ENCODE data around the gene MCTP1. TPM values are rescaled to one million over a fixed set of nuclear protein-coding genes. Genes with fewer than 3 reads are reported as not detected.

MCTP1 gene
- total RNA-seq, 1 experiment from 2014 or later, result 0.44 TPM

GRCh38 chr5:94776167-94776566 is 508.7 kb downstream of the MCTP1 start:
- no TSS peak for BruUV-seq (replicated peaks)
- Histone ChIP-seq H4K20me1 (ENCODE audit: insufficient read depth) (no peaks in the 10 kb centered on the region), H3K4me1 (ENCODE audit: control insufficient read depth in 1 of 2, insufficient read depth in 2 of 2, low read length in 2 of 2) (no peaks in the 10 kb centered on the region), H3K9ac (ENCODE audit: low read length) (no peak overlapping the region), H2AFZ (ENCODE audit: low read depth, low read length, poor library complexity, severe bottlenecking) (no peak overlapping the region), H3K9me3 (ENCODE audit: control insufficient read depth in 1 of 2, insufficient read depth in 1 of 2, low read depth in 1 of 2, low read length in 2 of 2) (no peaks in the 10 kb centered on the region), H3K4me3 (replicated peaks in 1 of 2; ENCODE audit: low read depth in 1 of 2, low read length in 2 of 2) (no peak overlapping the region), H3K36me3 (ENCODE audit: control insufficient read depth in 1 of 2, insufficient read depth in 2 of 2, low read length in 2 of 2) (no peaks in the 10 kb centered on the region), H3K79me2 (ENCODE audit: insufficient read depth, low read length) (no peaks in the 10 kb centered on the region), H3K4me2 (ENCODE audit: low read length) (no peak overlapping the region), H3K9me2 (ENCODE audit: insufficient read depth) (no peaks in the 10 kb centered on the region), H3K27ac (ENCODE audit: low read depth, low read length) (no peak overlapping the region), H3K27me3 (ENCODE audit: insufficient read depth, low read length) (no peaks in the 10 kb centered on the region)
- no peak for ATAC-seq
- TF ChIP-seq ZNF274 (IDR thresholded peaks at IDR 0.05; ENCODE audit: low read depth, low read length) (no peak), CBX3 (IDR thresholded peaks at IDR 0.05; ENCODE audit: low read depth) (no peak), TCF7L2 (IDR thresholded peaks at IDR 0.05; ENCODE audit: borderline replicate concordance, extremely low read depth, insufficient read depth, insufficient read length) (no peak)
- ChIA-PET CTCF (no interaction called here), POLR2A (interaction anchor here (1.5 kb wide), 1 partner anchor 12 kb away, joined by 7 read pairs; no protein-coding TSS in a partner anchor), RAD21 (ENCODE audit: low non-redundant PET in 1 of 2, low total read pairs in 2 of 2, uncharacterized antibody in 2 of 2, unreplicated experiment in 2 of 2) (no interaction called here)
- intact Hi-C loops (cut with micrococcal nuclease), result no loop called here
- DNase-seq (ENCODE audit: low read depth, low spot score), result no peak

GRCh38 chr5:94775088-94775487 is 509.8 kb downstream of the MCTP1 start:
- no peak overlapping the region for H3K27ac ChIP-seq (ENCODE audit: low read depth, low read length)
- no peaks in the 10 kb centered on the region for H3K9me3 ChIP-seq (ENCODE audit: control insufficient read depth in 1 of 2, insufficient read depth in 1 of 2, low read depth in 1 of 2, low read length in 2 of 2)
- intact Hi-C loops (cut with micrococcal nuclease), result no loop called here
- H3K4me3 ChIP-seq (replicated peaks in 1 of 2; ENCODE audit: low read depth in 1 of 2, low read length in 2 of 2), result no peak overlapping the region
- ChIA-PET POLR2A (no interaction called here), CTCF (no interaction called here), RAD21 (ENCODE audit: low non-redundant PET in 1 of 2, low total read pairs in 2 of 2, uncharacterized antibody in 2 of 2, unreplicated experiment in 2 of 2) (no interaction called here)
- no peak overlapping the region for H2AFZ ChIP-seq (ENCODE audit: low read depth, low read length, poor library complexity, severe bottlenecking)
- no peaks in the 10 kb centered on the region for H3K4me1 ChIP-seq (ENCODE audit: control insufficient read depth in 1 of 2, insufficient read depth in 2 of 2, low read length in 2 of 2)
- no peaks in the 10 kb centered on the region for H4K20me1 ChIP-seq (ENCODE audit: insufficient read depth)
- no peak for DNase-seq (ENCODE audit: low read depth, low spot score)
- H3K4me2 ChIP-seq (ENCODE audit: low read length), result no peak overlapping the region
- no peak overlapping the region for H3K9ac ChIP-seq (ENCODE audit: low read length)
- H3K27me3 ChIP-seq (ENCODE audit: insufficient read depth, low read length), result no peaks in the 10 kb centered on the region
- H3K9me2 ChIP-seq (ENCODE audit: insufficient read depth), result no peaks in the 10 kb centered on the region
- no TSS peak for BruUV-seq (replicated peaks)
- H3K79me2 ChIP-seq (ENCODE audit: insufficient read depth, low read length), result no peaks in the 10 kb centered on the region
- no peaks in the 10 kb centered on the region for H3K36me3 ChIP-seq (ENCODE audit: control insufficient read depth in 1 of 2, insufficient read depth in 2 of 2, low read length in 2 of 2)
- TF ChIP-seq RAD21 (IDR thresholded peaks at IDR 0.05; ENCODE audit: low read depth) (no peak), ELF1 (IDR thresholded peaks at IDR 0.05; ENCODE audit: borderline replicate concordance, low read depth) (no peak), ZBTB33 (IDR thresholded peaks at IDR 0.05; ENCODE audit: extremely low read depth, insufficient replicate concordance, low read length) (no peak), CEBPB (IDR thresholded peaks at IDR 0.05; ENCODE audit: low read depth) (no peak), TCF7L2 (IDR thresholded peaks at IDR 0.05; ENCODE audit: borderline replicate concordance, extremely low read depth, insufficient read depth, insufficient read length) (no peak), ZNF274 (IDR thresholded peaks at IDR 0.05; ENCODE audit: low read depth, low read length) (no peak), ZFX (IDR thresholded peaks at IDR 0.05) (no peak), EZH2phosphoT487 (IDR thresholded peaks at IDR 0.05; ENCODE audit: borderline replicate concordance) (no peak), MAX (IDR thresholded peaks at IDR 0.05) (no peak), SIN3A (IDR thresholded peaks at IDR 0.05; ENCODE audit: low read depth) (no peak), POLR2AphosphoS5 (IDR thresholded peaks at IDR 0.05; ENCODE audit: low read depth, low read length) (no peak), FOSL1 (IDR thresholded peaks at IDR 0.05; ENCODE audit: low read depth) (no peak), EZH2 (IDR thresholded peaks at IDR 0.05) (no peak)
- TF ChIP-seq, protein P1, sequence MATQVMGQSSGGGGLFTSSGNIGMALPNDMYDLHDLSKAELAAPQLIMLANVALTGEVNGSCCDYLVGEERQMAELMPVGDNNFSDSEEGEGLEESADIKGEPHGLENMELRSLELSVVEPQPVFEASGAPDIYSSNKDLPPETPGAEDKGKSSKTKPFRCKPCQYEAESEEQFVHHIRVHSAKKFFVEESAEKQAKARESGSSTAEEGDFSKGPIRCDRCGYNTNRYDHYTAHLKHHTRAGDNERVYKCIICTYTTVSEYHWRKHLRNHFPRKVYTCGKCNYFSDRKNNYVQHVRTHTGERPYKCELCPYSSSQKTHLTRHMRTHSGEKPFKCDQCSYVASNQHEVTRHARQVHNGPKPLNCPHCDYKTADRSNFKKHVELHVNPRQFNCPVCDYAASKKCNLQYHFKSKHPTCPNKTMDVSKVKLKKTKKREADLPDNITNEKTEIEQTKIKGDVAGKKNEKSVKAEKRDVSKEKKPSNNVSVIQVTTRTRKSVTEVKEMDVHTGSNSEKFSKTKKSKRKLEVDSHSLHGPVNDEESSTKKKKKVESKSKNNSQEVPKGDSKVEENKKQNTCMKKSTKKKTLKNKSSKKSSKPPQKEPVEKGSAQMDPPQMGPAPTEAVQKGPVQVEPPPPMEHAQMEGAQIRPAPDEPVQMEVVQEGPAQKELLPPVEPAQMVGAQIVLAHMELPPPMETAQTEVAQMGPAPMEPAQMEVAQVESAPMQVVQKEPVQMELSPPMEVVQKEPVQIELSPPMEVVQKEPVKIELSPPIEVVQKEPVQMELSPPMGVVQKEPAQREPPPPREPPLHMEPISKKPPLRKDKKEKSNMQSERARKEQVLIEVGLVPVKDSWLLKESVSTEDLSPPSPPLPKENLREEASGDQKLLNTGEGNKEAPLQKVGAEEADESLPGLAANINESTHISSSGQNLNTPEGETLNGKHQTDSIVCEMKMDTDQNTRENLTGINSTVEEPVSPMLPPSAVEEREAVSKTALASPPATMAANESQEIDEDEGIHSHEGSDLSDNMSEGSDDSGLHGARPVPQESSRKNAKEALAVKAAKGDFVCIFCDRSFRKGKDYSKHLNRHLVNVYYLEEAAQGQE (IDR thresholded peaks at IDR 0.05; ENCODE audit: low read depth), result no peak
- ATAC-seq, result no peak

Data from HCT116 (cell line).